ENCODE measurements around the gene INSL3.

DNA sequence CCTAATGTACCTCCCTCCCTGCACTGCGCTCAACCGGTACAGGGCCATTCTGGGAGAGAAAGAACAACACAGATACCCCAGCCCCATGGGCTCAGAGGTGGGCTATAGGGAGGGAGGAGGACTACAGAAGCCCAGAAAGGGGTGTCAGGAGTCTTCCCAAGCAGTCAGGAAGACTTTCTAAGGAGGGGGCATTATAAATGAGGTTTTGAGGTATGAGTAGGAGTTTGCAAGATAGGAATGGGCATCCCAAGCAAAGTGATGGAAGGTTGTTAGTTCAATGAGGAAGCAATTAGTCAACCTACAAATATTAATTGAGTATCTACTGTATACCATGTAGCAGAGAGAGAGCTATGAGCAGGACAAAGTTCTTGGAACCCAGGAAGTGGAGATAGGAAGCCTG is 32.7 kb downstream of the INSL3 start:
- TF ChIP-seq, protein P1, sequence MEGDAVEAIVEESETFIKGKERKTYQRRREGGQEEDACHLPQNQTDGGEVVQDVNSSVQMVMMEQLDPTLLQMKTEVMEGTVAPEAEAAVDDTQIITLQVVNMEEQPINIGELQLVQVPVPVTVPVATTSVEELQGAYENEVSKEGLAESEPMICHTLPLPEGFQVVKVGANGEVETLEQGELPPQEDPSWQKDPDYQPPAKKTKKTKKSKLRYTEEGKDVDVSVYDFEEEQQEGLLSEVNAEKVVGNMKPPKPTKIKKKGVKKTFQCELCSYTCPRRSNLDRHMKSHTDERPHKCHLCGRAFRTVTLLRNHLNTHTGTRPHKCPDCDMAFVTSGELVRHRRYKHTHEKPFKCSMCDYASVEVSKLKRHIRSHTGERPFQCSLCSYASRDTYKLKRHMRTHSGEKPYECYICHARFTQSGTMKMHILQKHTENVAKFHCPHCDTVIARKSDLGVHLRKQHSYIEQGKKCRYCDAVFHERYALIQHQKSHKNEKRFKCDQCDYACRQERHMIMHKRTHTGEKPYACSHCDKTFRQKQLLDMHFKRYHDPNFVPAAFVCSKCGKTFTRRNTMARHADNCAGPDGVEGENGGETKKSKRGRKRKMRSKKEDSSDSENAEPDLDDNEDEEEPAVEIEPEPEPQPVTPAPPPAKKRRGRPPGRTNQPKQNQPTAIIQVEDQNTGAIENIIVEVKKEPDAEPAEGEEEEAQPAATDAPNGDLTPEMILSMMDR (IDR thresholded peaks at IDR 0.05; ENCODE audit: low read length), result no peak
- TF ChIP-seq EZH2 (IDR thresholded peaks at IDR 0.05; ENCODE audit: borderline replicate concordance, low read length), result no peak

Measured in OCI-LY1 (cell line).